Mammary epithelial cell (primary cell): Measurements from ENCODE around the gene MYO5A.

ENCODE experiments used
- CTCF ChIP-seq, 2 donors: IDR thresholded peaks in 1 of 2; conservative IDR thresholded peaks in 1 of 2; 2 replicates each; pipeline ENCODE4 v1.5.1; 2011 to 2012; ENCODE audit warnings: inconsistent platforms in 2 of 2, low read length in 2 of 2, mild to moderate bottlenecking in 2 of 2, control low read depth in 1 of 2, low read depth in 1 of 2; ENCODE audit not compliant: insufficient read depth in 1 of 2; ENCODE audit errors: extremely low read depth in 1 of 2
- EZH2 ChIP-seq: IDR thresholded peaks from 2 replicates; pipeline ENCODE4 v1.6.1; 2012; ENCODE audit warnings: low read length, inconsistent platforms, borderline replicate concordance

- TF ChIP-seq CTCF (conservative IDR thresholded peaks at IDR 0.05 in 1 of 2, IDR thresholded peaks at IDR 0.05 in 1 of 2; ENCODE audit: extremely low read depth in 1 of 2, insufficient read depth in 1 of 2, low read depth in 1 of 2, low read length in 2 of 2) (no peak), EZH2 (no peak)
Measured at GRCh38 chr15:52392008-52392687, 136.5 kb downstream of the MYO5A start.
